ENCODE measurements around the gene FUBP3. TPM values are rescaled to one million over a fixed set of nuclear protein-coding genes. Genes with fewer than 3 reads are reported as not detected.

FUBP3 gene
- total and polyA plus RNA-seq, 2 experiments from 2014 or later = 42.5 to 74.8 TPM

DNA sequence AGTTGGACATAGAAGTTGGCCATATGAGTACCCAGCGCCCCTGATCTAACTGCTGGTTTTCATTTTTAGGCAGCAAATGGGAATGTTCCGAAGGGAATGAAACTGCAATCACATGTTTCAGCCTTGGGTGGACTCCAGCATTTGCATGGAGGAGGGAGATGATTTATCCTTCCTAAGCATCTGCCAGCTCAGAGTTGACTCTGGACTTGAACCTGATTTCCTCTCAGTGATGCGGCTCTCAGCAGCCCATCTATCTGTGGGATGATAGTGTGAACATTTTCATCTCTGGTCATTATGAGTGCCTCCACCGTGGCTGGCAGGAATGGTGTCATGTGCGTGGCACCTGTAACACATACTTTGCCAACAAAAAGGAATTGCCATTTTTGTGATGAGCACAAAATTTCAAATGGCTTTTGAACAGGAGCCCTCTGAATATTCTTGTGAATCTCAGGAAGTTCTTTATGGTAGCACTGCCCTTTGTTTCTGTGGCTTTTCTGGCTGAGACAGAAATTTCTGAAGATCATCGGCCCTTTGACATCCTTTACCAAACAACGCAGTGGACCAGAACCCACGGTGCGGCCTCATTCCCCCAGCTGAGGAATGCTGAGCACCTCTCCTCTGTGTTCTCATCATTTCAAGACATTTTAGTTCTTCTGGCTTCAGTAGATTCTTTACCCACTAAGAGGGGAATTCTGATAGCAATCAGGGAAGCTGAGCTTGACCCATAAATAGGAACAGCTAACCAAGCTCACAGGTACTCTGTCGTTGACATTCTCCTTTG, 28.5 kb downstream of the FUBP3 start:
- H3K27me3 ChIP-seq (ENCODE audit: insufficient read depth) = no peaks in the 10 kb centered on the region
- Mint-ChIP-seq H3K36me3 (ENCODE audit: low read depth) (peaks cover 47% of the 10 kb centered on the region), H3K4me1 (peaks cover 16% of the 10 kb centered on the region), H3K9me3 (no peaks in the 10 kb centered on the region), H3K27ac (no peak overlapping the region; the same call in 1 of the 2 replicates), H3K27me3 (ENCODE audit: insufficient read depth, low read depth, poor library complexity) (no peaks in the 10 kb centered on the region), H3K4me3 (no peak overlapping the region)
- DNase-seq (ENCODE audit: low spot score) (no peak), ATAC-seq (no peak)
- no peaks in the 10 kb centered on the region for H3K9me2 ChIP-seq (ENCODE audit: insufficient read depth)
- no peak overlapping the region for H3K4me3 ChIP-seq
- H2AFZ ChIP-seq = no peak overlapping the region
- no peaks in the 10 kb centered on the region for H3F3A ChIP-seq (replicated peaks; ENCODE audit: low read depth)
- no peak overlapping the region for H3K4me2 ChIP-seq
- H3K79me2 ChIP-seq (replicated peaks; ENCODE audit: insufficient read depth) = peaks cover 40% of the 10 kb centered on the region
- 0 out of 2 replicates have a peak overlapping the region, but pooled peaks have one; percentile 43 for H3K27ac ChIP-seq (ENCODE audit: low read depth)
- H3K4me1 ChIP-seq (ENCODE audit: insufficient read depth) = peaks cover 7% of the 10 kb centered on the region; the same call in 1 of the 2 replicates
- TF ChIP-seq STAT1 (IDR thresholded peaks at IDR 0.05; ENCODE audit: unreplicated experiment) = no peak
- no peak for TF ChIP-seq POLR2AphosphoS5 (IDR thresholded peaks at IDR 0.05; ENCODE audit: low read depth)
- TF ChIP-seq ZNF331 (CRISPR knock-in tag; IDR thresholded peaks at IDR 0.05; ENCODE audit: low read depth) = no peak
- TF ChIP-seq, protein P1, sequence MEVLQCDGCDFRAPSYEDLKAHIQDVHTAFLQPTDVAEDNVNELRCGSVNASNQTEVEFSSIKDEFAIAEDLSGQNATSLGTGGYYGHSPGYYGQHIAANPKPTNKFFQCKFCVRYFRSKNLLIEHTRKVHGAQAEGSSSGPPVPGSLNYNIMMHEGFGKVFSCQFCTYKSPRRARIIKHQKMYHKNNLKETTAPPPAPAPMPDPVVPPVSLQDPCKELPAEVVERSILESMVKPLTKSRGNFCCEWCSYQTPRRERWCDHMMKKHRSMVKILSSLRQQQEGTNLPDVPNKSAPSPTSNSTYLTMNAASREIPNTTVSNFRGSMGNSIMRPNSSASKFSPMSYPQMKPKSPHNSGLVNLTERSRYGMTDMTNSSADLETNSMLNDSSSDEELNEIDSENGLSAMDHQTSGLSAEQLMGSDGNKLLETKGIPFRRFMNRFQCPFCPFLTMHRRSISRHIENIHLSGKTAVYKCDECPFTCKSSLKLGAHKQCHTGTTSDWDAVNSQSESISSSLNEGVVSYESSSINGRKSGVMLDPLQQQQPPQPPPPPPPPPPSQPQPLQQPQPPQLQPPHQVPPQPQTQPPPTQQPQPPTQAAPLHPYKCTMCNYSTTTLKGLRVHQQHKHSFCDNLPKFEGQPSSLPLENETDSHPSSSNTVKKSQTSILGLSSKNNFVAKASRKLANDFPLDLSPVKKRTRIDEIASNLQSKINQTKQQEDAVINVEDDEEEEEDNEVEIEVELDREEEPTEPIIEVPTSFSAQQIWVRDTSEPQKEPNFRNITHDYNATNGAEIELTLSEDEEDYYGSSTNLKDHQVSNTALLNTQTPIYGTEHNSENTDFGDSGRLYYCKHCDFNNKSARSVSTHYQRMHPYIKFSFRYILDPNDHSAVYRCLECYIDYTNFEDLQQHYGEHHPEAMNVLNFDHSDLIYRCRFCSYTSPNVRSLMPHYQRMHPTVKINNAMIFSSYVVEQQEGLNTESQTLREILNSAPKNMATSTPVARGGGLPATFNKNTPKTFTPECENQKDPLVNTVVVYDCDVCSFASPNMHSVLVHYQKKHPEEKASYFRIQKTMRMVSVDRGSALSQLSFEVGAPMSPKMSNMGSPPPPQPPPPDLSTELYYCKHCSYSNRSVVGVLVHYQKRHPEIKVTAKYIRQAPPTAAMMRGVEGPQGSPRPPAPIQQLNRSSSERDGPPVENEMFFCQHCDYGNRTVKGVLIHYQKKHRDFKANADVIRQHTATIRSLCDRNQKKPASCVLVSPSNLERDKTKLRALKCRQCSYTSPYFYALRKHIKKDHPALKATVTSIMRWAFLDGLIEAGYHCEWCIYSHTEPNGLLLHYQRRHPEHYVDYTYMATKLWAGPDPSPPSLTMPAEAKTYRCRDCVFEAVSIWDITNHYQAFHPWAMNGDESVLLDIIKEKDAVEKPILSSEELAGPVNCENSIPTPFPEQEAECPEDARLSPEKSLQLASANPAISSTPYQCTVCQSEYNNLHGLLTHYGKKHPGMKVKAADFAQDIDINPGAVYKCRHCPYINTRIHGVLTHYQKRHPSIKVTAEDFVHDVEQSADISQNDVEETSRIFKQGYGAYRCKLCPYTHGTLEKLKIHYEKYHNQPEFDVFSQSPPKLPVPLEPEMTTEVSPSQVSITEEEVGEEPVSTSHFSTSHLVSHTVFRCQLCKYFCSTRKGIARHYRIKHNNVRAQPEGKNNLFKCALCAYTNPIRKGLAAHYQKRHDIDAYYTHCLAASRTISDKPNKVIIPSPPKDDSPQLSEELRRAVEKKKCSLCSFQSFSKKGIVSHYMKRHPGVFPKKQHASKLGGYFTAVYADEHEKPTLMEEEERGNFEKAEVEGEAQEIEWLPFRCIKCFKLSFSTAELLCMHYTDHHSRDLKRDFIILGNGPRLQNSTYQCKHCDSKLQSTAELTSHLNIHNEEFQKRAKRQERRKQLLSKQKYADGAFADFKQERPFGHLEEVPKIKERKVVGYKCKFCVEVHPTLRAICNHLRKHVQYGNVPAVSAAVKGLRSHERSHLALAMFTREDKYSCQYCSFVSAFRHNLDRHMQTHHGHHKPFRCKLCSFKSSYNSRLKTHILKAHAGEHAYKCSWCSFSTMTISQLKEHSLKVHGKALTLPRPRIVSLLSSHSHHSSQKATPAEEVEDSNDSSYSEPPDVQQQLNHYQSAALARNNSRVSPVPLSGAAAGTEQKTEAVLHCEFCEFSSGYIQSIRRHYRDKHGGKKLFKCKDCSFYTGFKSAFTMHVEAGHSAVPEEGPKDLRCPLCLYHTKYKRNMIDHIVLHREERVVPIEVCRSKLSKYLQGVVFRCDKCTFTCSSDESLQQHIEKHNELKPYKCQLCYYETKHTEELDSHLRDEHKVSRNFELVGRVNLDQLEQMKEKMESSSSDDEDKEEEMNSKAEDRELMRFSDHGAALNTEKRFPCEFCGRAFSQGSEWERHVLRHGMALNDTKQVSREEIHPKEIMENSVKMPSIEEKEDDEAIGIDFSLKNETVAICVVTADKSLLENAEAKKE (CRISPR knock-in tag; IDR thresholded peaks at IDR 0.05) = no peak
- TF ChIP-seq, protein P2, sequence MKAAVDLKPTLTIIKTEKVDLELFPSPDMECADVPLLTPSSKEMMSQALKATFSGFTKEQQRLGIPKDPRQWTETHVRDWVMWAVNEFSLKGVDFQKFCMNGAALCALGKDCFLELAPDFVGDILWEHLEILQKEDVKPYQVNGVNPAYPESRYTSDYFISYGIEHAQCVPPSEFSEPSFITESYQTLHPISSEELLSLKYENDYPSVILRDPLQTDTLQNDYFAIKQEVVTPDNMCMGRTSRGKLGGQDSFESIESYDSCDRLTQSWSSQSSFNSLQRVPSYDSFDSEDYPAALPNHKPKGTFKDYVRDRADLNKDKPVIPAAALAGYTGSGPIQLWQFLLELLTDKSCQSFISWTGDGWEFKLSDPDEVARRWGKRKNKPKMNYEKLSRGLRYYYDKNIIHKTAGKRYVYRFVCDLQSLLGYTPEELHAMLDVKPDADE (IDR thresholded peaks at IDR 0.05) = no peak
- TF ChIP-seq EZH2 (IDR thresholded peaks at IDR 0.05; ENCODE audit: low read depth, unreplicated experiment) = no peak
- TF ChIP-seq ZNF114 (CRISPR knock-in tag; IDR thresholded peaks at IDR 0.05) = no peak
- TF ChIP-seq CREB1 (CRISPR knock-in tag; IDR thresholded peaks at IDR 0.05; ENCODE audit: low read depth) = no peak
- no peak for TF ChIP-seq EZH2phosphoT487 (IDR thresholded peaks at IDR 0.05; ENCODE audit: unreplicated experiment)
- no peak for TF ChIP-seq NANOG (IDR thresholded peaks at IDR 0.05; ENCODE audit: borderline replicate concordance)
- no peak for TF ChIP-seq JUNB (IDR thresholded peaks at IDR 0.05; ENCODE audit: unreplicated experiment)
- TF ChIP-seq, protein P3, sequence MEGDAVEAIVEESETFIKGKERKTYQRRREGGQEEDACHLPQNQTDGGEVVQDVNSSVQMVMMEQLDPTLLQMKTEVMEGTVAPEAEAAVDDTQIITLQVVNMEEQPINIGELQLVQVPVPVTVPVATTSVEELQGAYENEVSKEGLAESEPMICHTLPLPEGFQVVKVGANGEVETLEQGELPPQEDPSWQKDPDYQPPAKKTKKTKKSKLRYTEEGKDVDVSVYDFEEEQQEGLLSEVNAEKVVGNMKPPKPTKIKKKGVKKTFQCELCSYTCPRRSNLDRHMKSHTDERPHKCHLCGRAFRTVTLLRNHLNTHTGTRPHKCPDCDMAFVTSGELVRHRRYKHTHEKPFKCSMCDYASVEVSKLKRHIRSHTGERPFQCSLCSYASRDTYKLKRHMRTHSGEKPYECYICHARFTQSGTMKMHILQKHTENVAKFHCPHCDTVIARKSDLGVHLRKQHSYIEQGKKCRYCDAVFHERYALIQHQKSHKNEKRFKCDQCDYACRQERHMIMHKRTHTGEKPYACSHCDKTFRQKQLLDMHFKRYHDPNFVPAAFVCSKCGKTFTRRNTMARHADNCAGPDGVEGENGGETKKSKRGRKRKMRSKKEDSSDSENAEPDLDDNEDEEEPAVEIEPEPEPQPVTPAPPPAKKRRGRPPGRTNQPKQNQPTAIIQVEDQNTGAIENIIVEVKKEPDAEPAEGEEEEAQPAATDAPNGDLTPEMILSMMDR (conservative IDR thresholded peaks at IDR 0.05; ENCODE audit: low read depth in 2 of 2) = no peak
- TF ChIP-seq, protein P4, sequence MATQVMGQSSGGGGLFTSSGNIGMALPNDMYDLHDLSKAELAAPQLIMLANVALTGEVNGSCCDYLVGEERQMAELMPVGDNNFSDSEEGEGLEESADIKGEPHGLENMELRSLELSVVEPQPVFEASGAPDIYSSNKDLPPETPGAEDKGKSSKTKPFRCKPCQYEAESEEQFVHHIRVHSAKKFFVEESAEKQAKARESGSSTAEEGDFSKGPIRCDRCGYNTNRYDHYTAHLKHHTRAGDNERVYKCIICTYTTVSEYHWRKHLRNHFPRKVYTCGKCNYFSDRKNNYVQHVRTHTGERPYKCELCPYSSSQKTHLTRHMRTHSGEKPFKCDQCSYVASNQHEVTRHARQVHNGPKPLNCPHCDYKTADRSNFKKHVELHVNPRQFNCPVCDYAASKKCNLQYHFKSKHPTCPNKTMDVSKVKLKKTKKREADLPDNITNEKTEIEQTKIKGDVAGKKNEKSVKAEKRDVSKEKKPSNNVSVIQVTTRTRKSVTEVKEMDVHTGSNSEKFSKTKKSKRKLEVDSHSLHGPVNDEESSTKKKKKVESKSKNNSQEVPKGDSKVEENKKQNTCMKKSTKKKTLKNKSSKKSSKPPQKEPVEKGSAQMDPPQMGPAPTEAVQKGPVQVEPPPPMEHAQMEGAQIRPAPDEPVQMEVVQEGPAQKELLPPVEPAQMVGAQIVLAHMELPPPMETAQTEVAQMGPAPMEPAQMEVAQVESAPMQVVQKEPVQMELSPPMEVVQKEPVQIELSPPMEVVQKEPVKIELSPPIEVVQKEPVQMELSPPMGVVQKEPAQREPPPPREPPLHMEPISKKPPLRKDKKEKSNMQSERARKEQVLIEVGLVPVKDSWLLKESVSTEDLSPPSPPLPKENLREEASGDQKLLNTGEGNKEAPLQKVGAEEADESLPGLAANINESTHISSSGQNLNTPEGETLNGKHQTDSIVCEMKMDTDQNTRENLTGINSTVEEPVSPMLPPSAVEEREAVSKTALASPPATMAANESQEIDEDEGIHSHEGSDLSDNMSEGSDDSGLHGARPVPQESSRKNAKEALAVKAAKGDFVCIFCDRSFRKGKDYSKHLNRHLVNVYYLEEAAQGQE (IDR thresholded peaks at IDR 0.05; ENCODE audit: unreplicated experiment) = no peak
- peaks cover 21% of the 10 kb centered on the region for H4K20me1 ChIP-seq (replicated peaks; ENCODE audit: insufficient read depth)
- peaks cover 15% of the 10 kb centered on the region for H3K36me3 ChIP-seq (ENCODE audit: insufficient read depth)
